HG03196 (cell line): Measurements from ENCODE around the gene DNAJC11.
"Not testable (repeated sequence)": the region's sequence is repeated elsewhere in the genome, so short reads cannot be mapped to it uniquely, and the experiment has no call there.

ENCODE experiments used
- ATAC-seq: cut with Tn5 transposase; IDR thresholded peaks from one replicate; pipeline ENCODE4 v1.9.1; 2021; ENCODE audit not compliant: unreplicated experiment

DNAJC11 gene

GRCh38 chr1:6601049-6601922 lies 100.3 kb downstream of the DNAJC11 start:
- ATAC-seq, result peak; percentile 33

GRCh38 chr1:6600410-6601048 lies 101.1 kb downstream of the DNAJC11 start:
- ATAC-seq, result peak; percentile 0

- ATAC-seq, result not testable (repeated sequence)
Observed at GRCh38 chr1:6599991-6600390, 101.6 kb downstream of the DNAJC11 start.

- no peak for ATAC-seq
Observed at GRCh38 chr1:6599141-6599975, 102.3 kb downstream of the DNAJC11 start.

- ATAC-seq, result no peak
Observed at GRCh38 chr1:6597777-6598131, 103.9 kb downstream of the DNAJC11 start.

- no peak for ATAC-seq
Observed at GRCh38 chr1:6596886-6597776, 104.5 kb downstream of the DNAJC11 start.

- ATAC-seq, result no peak
Observed at GRCh38 chr1:6596351-6596750, 105.3 kb downstream of the DNAJC11 start.

- ATAC-seq, result no peak
Observed at GRCh38 chr1:6594977-6595740, 106.5 kb downstream of the DNAJC11 start.

GRCh38 chr1:6593810-6594209 lies 107.8 kb downstream of the DNAJC11 start:
- ATAC-seq, result no peak

GRCh38 chr1:6592865-6593593 lies 108.6 kb downstream of the DNAJC11 start:
- no peak for ATAC-seq

- no peak for ATAC-seq
Observed at GRCh38 chr1:6592441-6592840, 109.2 kb downstream of the DNAJC11 start.

- no peak for ATAC-seq
Observed at GRCh38 chr1:6591644-6592043, 110.0 kb downstream of the DNAJC11 start.

GRCh38 chr1:6591222-6591621 lies 110.4 kb downstream of the DNAJC11 start:
- ATAC-seq, result no peak

- no peak for ATAC-seq
Observed at GRCh38 chr1:6590046-6590445, 111.6 kb downstream of the DNAJC11 start.

- no peak for ATAC-seq
Observed at GRCh38 chr1:6588893-6589520, 112.6 kb downstream of the DNAJC11 start.

- ATAC-seq, result no peak
Observed at GRCh38 chr1:6588128-6588892, 113.3 kb downstream of the DNAJC11 start.

- ATAC-seq, result no peak
Observed at GRCh38 chr1:6587261-6588005, 114.2 kb downstream of the DNAJC11 start.
